ENCODE measurements around the gene NETO2. TPM values are rescaled to one million over a fixed set of nuclear protein-coding genes. Genes with fewer than 3 reads are reported as not detected.

The NETO2 gene
- total and polyA plus RNA-seq, 2 of the 13 experiments (the other 11 are each of a cell fraction or from before 2014, with no cell fraction given) = 8.2 to 13.5 TPM

DNA sequence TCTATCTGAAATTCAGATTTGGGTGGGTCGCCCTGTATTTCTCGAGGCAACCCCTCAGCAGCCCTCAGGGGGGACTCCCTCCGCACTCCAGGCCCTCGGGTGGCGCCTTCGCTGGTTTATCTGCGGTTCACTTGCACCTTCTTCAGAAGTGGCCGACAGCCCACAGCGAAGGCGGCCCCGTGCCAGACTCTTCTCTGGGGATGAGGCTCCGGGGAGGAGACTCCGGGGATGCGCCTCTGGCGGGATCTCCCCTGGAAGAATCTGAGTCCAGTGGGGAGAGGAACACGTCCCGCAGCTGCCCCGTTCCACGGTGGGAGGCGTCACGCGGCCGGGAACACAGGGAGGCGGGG is 106.4 kb downstream of the NETO2 start:
- H2AFZ ChIP-seq (ENCODE audit: low read length) = no peak overlapping the region
- no peak for FAIRE-seq
- POLR2A ChIA-PET = interaction anchor here (0.7 to 1.3 kb wide), 3 partner anchors 45 to 1737 kb away, joined by 3 to 4 read pairs (median 4); no protein-coding TSS in a partner anchor
- H3K4me3 ChIP-seq (replicated peaks in 1 of 3; ENCODE audit: insufficient read depth in 1 of 3, low read depth in 2 of 3, low read length in 3 of 3) = peak overlapping the region; percentile 61 to 80 (median 80)
- no TSS peak for BruUV-seq (replicated peaks)
- in situ Hi-C loops (cut with HindIII; ENCODE audit: extremely low pct_ligation_motif_present, low pct_unique_long_range_greater_than_20kb) (loop anchor here (5.0 kb wide), 2 partner anchors 105 to 1125 kb away; partner anchors contain the start of gene NETO2), intact Hi-C loops (cut with micrococcal nuclease; ENCODE audit: unreplicated experiment) (loop anchor here (1.0 to 5.0 kb wide), 3 partner anchors 90 to 1125 kb away; no protein-coding TSS in a partner anchor)
- ATAC-seq = peak; percentile 48
- no peak overlapping the region for H3K27ac ChIP-seq (ENCODE audit: extremely low read length, insufficient read depth, low read length)
- no peaks in the 10 kb centered on the region for H3K79me2 ChIP-seq (ENCODE audit: insufficient read depth, low read length)
- H4K20me1 ChIP-seq (ENCODE audit: insufficient read depth, low read length) = no peaks in the 10 kb centered on the region
- DNase-seq (ENCODE audit: low spot score) = no peak
- H3K4me2 ChIP-seq (ENCODE audit: low read depth, low read length) = peak overlapping the region; percentile 93
- H3K4me1 ChIP-seq (ENCODE audit: insufficient read depth, low read length) = peaks cover 26% of the 10 kb centered on the region
- H3K36me3 ChIP-seq (replicated peaks in 1 of 2; ENCODE audit: control insufficient read depth in 1 of 2, insufficient read depth in 2 of 2, low read length in 2 of 2) = no peaks in the 10 kb centered on the region
- peak overlapping the region; percentile 50 for H3K9ac ChIP-seq (ENCODE audit: insufficient read depth, low read depth, low read length)
- WGBS (ENCODE audit: low lambda C conversion rate) = 2% methylated on average over 13 of the region's 24 CpGs
- H3K27me3 ChIP-seq (ENCODE audit: control insufficient read depth in 1 of 2, insufficient read depth in 2 of 2, low read length in 2 of 2) = peaks cover 0 to 41% of the 10 kb centered on the region in 2 experiments; a peak in 4 of 5 replicates
- CTCF ChIA-PET (ENCODE audit: low intra/inter-chr PET ratio, low total read pairs) = interaction anchor here (1.2 to 3.1 kb wide), 5 partner anchors 89 to 1127 kb away, joined by 3 to 17 read pairs (median 8); partner anchors contain the start of gene NETO2
- no peaks in the 10 kb centered on the region for H3K9me3 ChIP-seq (ENCODE audit: low read length)
- TF ChIP-seq, protein P1, sequence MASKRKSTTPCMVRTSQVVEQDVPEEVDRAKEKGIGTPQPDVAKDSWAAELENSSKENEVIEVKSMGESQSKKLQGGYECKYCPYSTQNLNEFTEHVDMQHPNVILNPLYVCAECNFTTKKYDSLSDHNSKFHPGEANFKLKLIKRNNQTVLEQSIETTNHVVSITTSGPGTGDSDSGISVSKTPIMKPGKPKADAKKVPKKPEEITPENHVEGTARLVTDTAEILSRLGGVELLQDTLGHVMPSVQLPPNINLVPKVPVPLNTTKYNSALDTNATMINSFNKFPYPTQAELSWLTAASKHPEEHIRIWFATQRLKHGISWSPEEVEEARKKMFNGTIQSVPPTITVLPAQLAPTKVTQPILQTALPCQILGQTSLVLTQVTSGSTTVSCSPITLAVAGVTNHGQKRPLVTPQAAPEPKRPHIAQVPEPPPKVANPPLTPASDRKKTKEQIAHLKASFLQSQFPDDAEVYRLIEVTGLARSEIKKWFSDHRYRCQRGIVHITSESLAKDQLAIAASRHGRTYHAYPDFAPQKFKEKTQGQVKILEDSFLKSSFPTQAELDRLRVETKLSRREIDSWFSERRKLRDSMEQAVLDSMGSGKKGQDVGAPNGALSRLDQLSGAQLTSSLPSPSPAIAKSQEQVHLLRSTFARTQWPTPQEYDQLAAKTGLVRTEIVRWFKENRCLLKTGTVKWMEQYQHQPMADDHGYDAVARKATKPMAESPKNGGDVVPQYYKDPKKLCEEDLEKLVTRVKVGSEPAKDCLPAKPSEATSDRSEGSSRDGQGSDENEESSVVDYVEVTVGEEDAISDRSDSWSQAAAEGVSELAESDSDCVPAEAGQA (IDR thresholded peaks at IDR 0.05; ENCODE audit: low read depth) = no peak
- TF ChIP-seq, protein P1 (CRISPR knock-in tag; IDR thresholded peaks at IDR 0.05; ENCODE audit: borderline replicate concordance) = no peak
- TF ChIP-seq, protein P2, sequence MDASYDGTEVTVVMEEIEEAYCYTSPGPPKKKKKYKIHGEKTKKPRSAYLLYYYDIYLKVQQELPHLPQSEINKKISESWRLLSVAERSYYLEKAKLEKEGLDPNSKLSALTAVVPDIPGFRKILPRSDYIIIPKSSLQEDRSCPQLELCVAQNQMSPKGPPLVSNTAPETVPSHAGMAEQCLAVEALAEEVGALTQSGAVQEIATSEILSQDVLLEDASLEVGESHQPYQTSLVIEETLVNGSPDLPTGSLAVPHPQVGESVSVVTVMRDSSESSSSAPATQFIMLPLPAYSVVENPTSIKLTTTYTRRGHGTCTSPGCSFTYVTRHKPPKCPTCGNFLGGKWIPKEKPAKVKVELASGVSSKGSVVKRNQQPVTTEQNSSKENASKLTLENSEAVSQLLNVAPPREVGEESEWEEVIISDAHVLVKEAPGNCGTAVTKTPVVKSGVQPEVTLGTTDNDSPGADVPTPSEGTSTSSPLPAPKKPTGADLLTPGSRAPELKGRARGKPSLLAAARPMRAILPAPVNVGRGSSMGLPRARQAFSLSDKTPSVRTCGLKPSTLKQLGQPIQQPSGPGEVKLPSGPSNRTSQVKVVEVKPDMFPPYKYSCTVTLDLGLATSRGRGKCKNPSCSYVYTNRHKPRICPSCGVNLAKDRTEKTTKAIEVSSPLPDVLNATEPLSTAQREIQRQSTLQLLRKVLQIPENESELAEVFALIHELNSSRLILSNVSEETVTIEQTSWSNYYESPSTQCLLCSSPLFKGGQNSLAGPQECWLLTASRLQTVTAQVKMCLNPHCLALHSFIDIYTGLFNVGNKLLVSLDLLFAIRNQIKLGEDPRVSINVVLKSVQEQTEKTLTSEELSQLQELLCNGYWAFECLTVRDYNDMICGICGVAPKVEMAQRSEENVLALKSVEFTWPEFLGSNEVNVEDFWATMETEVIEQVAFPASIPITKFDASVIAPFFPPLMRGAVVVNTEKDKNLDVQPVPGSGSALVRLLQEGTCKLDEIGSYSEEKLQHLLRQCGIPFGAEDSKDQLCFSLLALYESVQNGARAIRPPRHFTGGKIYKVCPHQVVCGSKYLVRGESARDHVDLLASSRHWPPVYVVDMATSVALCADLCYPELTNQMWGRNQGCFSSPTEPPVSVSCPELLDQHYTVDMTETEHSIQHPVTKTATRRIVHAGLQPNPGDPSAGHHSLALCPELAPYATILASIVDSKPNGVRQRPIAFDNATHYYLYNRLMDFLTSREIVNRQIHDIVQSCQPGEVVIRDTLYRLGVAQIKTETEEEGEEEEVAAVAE (CRISPR knock-in tag; IDR thresholded peaks at IDR 0.05; ENCODE audit: borderline replicate concordance) = no peak
- TF ChIP-seq SOX6 (IDR thresholded peaks at IDR 0.05) = no peak
- TF ChIP-seq SOX6 (CRISPR knock-in tag; IDR thresholded peaks at IDR 0.05) = no peak
- TF ChIP-seq GLI4 (CRISPR knock-in tag; IDR thresholded peaks at IDR 0.05; ENCODE audit: borderline replicate concordance) = 0 out of 2 replicates have a peak, but pooled peaks have one; percentile 38
- TF ChIP-seq RFX1 (IDR thresholded peaks at IDR 0.05) = no peak
- no peak for TF ChIP-seq SATB2 (CRISPR knock-in tag; IDR thresholded peaks at IDR 0.05)
- TF ChIP-seq ZNF772 (CRISPR knock-in tag; IDR thresholded peaks at IDR 0.05) = no peak
- TF ChIP-seq ZFP36 (IDR thresholded peaks at IDR 0.05; ENCODE audit: borderline replicate concordance, low read depth, low read length, partially characterized antibody) = no peak
- no peak for TF ChIP-seq NR2F1 (CRISPR knock-in tag; IDR thresholded peaks at IDR 0.05)

Data from HepG2 (cell line).